GM23338 (cell line): ENCODE results near the gene CCDC32. TPM values are rescaled to one million over a fixed set of nuclear protein-coding genes. Genes with fewer than 3 reads are reported as not detected.
A peak's percentile ranks its signal among the peaks of the same experiment; 100 is the strongest.

ENCODE experiments used
- ATAC-seq: fragments of 200-7000 bp; cut with Tn5 transposase; 3 replicates; pipeline ENCODE4 v1.9.1; 2020
- DNase-seq: peaks from one replicate; pipeline ENCODE4 v3.0.0-alpha.2; 2015; ENCODE audit warnings: low spot score
- H2AFZ ChIP-seq: fragments of 200-600 bp; sonication (generic); 2 replicates; pipeline ENCODE4 v1.8.0; 2016; ENCODE audit warnings: antibody characterized with exemption, mild to moderate bottlenecking, moderate library complexity
- H3F3A ChIP-seq: fragments of 200-600 bp; sonication (generic); replicated peaks from 2 replicates; pipeline ENCODE4 v1.8.0; 2017; ENCODE audit warnings: antibody characterized with exemption, mixed run types, low read depth
- H3K27ac ChIP-seq: fragments of 200-600 bp; sonication (generic); 2 replicates; pipeline ENCODE4 v1.6.1; 2016; ENCODE audit warnings: low read depth
- H3K27me3 ChIP-seq: fragments of 200-600 bp; sonication (generic); 2 replicates; pipeline ENCODE4 v1.8.0; 2016; ENCODE audit warnings: mild to moderate bottlenecking, mixed run types, moderate library complexity; ENCODE audit not compliant: insufficient read depth
- H3K36me3 ChIP-seq: fragments of 200-600 bp; sonication (generic); 2 replicates; pipeline ENCODE4 v1.8.0; 2016; ENCODE audit warnings: mild to moderate bottlenecking; ENCODE audit not compliant: insufficient read depth
- H3K4me1 ChIP-seq: fragments of 200-600 bp; sonication (generic); 2 replicates; pipeline ENCODE4 v1.8.0; 2016; ENCODE audit warnings: mild to moderate bottlenecking, moderate library complexity; ENCODE audit not compliant: insufficient read depth
- H3K4me2 ChIP-seq: fragments of 200-600 bp; sonication (generic); 2 replicates; pipeline ENCODE4 v1.7.1; 2017; ENCODE audit warnings: mixed run types
- H3K4me3 ChIP-seq: fragments of 200-600 bp; sonication (generic); 2 replicates; pipeline ENCODE4 v1.6.1; 2016; ENCODE audit warnings: mixed run types
- H3K79me2 ChIP-seq: fragments of 200-600 bp; sonication (generic); replicated peaks from 2 replicates; pipeline ENCODE4 v1.8.0; 2017; ENCODE audit warnings: mild to moderate bottlenecking; ENCODE audit not compliant: insufficient read depth
- H3K9me2 ChIP-seq: fragments of 200-600 bp; sonication (generic); 2 replicates; pipeline ENCODE4 v1.8.0; 2017; ENCODE audit not compliant: insufficient read depth
- H4K20me1 ChIP-seq: fragments of 200-600 bp; sonication (generic); replicated peaks from 2 replicates; pipeline ENCODE4 v1.8.0; 2017; ENCODE audit warnings: mild to moderate bottlenecking; ENCODE audit not compliant: insufficient read depth
- H3K27ac Mint-ChIP-seq: 2 replicates; pipeline ENCODE4 v1.8.0; 2020; ENCODE audit warnings: inconsistent platforms, mild to moderate bottlenecking, moderate library complexity, mixed read lengths
- H3K27me3 Mint-ChIP-seq: 3 replicates; pipeline ENCODE4 v1.8.0; 2022; ENCODE audit warnings: low read depth, mild to moderate bottlenecking, moderate library complexity, mixed read lengths, inconsistent platforms; ENCODE audit not compliant: insufficient read depth, poor library complexity
- H3K36me3 Mint-ChIP-seq: 3 replicates; pipeline ENCODE4 v1.8.0; 2021; ENCODE audit warnings: low read depth, mild to moderate bottlenecking, inconsistent platforms, moderate library complexity, mixed read lengths
- H3K4me1 Mint-ChIP-seq: 3 replicates; pipeline ENCODE4 v1.8.0; 2020; ENCODE audit warnings: mild to moderate bottlenecking, inconsistent platforms, mixed read lengths
- H3K4me3 Mint-ChIP-seq: 3 replicates; pipeline ENCODE4 v1.8.0; 2021; ENCODE audit warnings: moderate library complexity, mild to moderate bottlenecking, inconsistent platforms, mixed read lengths
- H3K9me3 Mint-ChIP-seq: 3 replicates; pipeline ENCODE4 v1.8.0; 2020; ENCODE audit warnings: moderate library complexity, mild to moderate bottlenecking, inconsistent platforms, mixed read lengths
- CTCF ChIP-seq, 2 experiments: fragments of 200-600 bp in 1 of 2; sonication (generic) in 1 of 2; conservative IDR thresholded peaks; 2 replicates each; pipeline versions ENCODE4 v1.5.1 to v1.6.1; 2016 to 2017; ENCODE audit warnings: antibody characterized with exemption in 2 of 2, low read depth in 2 of 2, mild to moderate bottlenecking in 2 of 2, moderate library complexity in 1 of 2
- ETS1 ChIP-seq: IDR thresholded peaks from 2 replicates; pipeline ENCODE4 v1.6.1; 2016; ENCODE audit warnings: antibody characterized with exemption
- JUNB ChIP-seq: IDR thresholded peaks from one replicate; pipeline ENCODE4 v1.6.1; 2016; ENCODE audit warnings: antibody characterized with exemption; ENCODE audit not compliant: unreplicated experiment
- NANOG ChIP-seq: IDR thresholded peaks from 2 replicates; pipeline ENCODE4 v1.6.1; 2016; ENCODE audit warnings: antibody characterized with exemption, borderline replicate concordance
- POLR2AphosphoS5 ChIP-seq: IDR thresholded peaks from 2 replicates; pipeline ENCODE4 v1.6.1; 2016; ENCODE audit warnings: antibody characterized with exemption, low read depth
- REST ChIP-seq: IDR thresholded peaks from one replicate; pipeline ENCODE4 v1.6.1; 2018; ENCODE audit warnings: antibody characterized with exemption; ENCODE audit not compliant: unreplicated experiment
- STAT1 ChIP-seq: IDR thresholded peaks from one replicate; pipeline ENCODE4 v1.6.1; 2016; ENCODE audit warnings: antibody characterized with exemption; ENCODE audit not compliant: unreplicated experiment
- ZNF114 ChIP-seq: fragments of 250-450 bp; sonication (Bioruptor Pico); IDR thresholded peaks from 2 replicates; pipeline ENCODE4 v1.5.0; 2020; ENCODE audit warnings: mild to moderate bottlenecking, moderate library complexity
- ZNF331 ChIP-seq: fragments of 250-450 bp; sonication (Bioruptor Pico); IDR thresholded peaks from 2 replicates; pipeline ENCODE4 v1.5.0; 2020; ENCODE audit warnings: low read depth, mild to moderate bottlenecking, moderate library complexity
- polyA plus RNA-seq: library from polyadenylated mRNA; unstranded; fragments of >200 nt; fragmentation: Nextera tagmentation; extraction: Ambion mirVana; gene quantifications from 2 replicates; pipeline ENCODE4 v1.2.1, GENCODE V29; 2016
- total RNA-seq: library from RNA; depleted of rRNA; stranded (reverse); fragments of >200 nt; shearing (Covaris generic); gene quantifications from 2 replicates; pipeline ENCODE4 v1.2.3, GENCODE V29; 2014

The CCDC32 gene
- total and polyA plus RNA-seq, 2 experiments from 2014 or later, result 13.8 to 15.4 TPM

GRCh38 chr15:40548610-40549009 lies 16.2 kb downstream of the CCDC32 start (continued):
- no peak for TF ChIP-seq CTCF (conservative IDR thresholded peaks at IDR 0.05; ENCODE audit: low read depth in 2 of 2)
- TF ChIP-seq POLR2AphosphoS5, result no peak
- no peak for TF ChIP-seq ZNF331 (CRISPR knock-in tag)

GRCh38 chr15:40545457-40545856 lies 19.4 kb downstream of the CCDC32 start:
- H4K20me1 ChIP-seq, result no peaks in the 10 kb centered on the region; the same call in 1 of the 2 replicates
- Mint-ChIP-seq H3K9me3 (no peaks in the 10 kb centered on the region), H3K4me1 (no peaks in the 10 kb centered on the region), H3K36me3 (no peaks in the 10 kb centered on the region), H3K27me3 (peaks cover 5% of the 10 kb centered on the region), H3K4me3 (no peak overlapping the region), H3K27ac (no peak overlapping the region)
- DNase-seq (peak; percentile 40), ATAC-seq (peak; percentile 82)
- H3K36me3 ChIP-seq, result no peaks in the 10 kb centered on the region
- H3K27me3 ChIP-seq, result no peaks in the 10 kb centered on the region
- H3K4me1 ChIP-seq, result no peaks in the 10 kb centered on the region
- TF ChIP-seq POLR2AphosphoS5 (no peak), ZNF114 (CRISPR knock-in tag) (no peak), CTCF (conservative IDR thresholded peaks at IDR 0.05; ENCODE audit: low read depth in 2 of 2) (peak in 1 of 2 experiments; percentile 55; a peak in 3 of 4 replicates)
- no peaks in the 10 kb centered on the region for H3F3A ChIP-seq
- no peaks in the 10 kb centered on the region for H3K9me2 ChIP-seq
- no peak overlapping the region for H3K4me3 ChIP-seq
- no peak overlapping the region for H2AFZ ChIP-seq
- no peaks in the 10 kb centered on the region for H3K79me2 ChIP-seq
- no peak overlapping the region for H3K4me2 ChIP-seq
- H3K27ac ChIP-seq, result no peak overlapping the region

- no peaks in the 10 kb centered on the region for H3K9me3 Mint-ChIP-seq
- no peak overlapping the region for H2AFZ ChIP-seq
- H3K9me2 ChIP-seq, result no peaks in the 10 kb centered on the region
- H3K27ac Mint-ChIP-seq, result no peak overlapping the region
- no peak overlapping the region for H3K4me3 ChIP-seq
- H3K4me3 Mint-ChIP-seq, result no peak overlapping the region
- no peak for ATAC-seq
- no peaks in the 10 kb centered on the region; the same call in 1 of the 2 replicates for H4K20me1 ChIP-seq
- H3K4me1 ChIP-seq, result no peaks in the 10 kb centered on the region
- no peaks in the 10 kb centered on the region for H3K27me3 ChIP-seq
- TF ChIP-seq NANOG (no peak), CTCF (conservative IDR thresholded peaks at IDR 0.05; ENCODE audit: low read depth in 2 of 2) (no peak), REST (no peak), POLR2AphosphoS5 (no peak), STAT1 (no peak), JUNB (no peak), ZNF331 (CRISPR knock-in tag) (no peak), ETS1 (no peak)
- no peaks in the 10 kb centered on the region for H3K36me3 ChIP-seq
- H3K4me2 ChIP-seq, result no peak overlapping the region
- H3F3A ChIP-seq, result no peaks in the 10 kb centered on the region
- no peak overlapping the region for H3K27ac ChIP-seq
- no peak for DNase-seq
- no peaks in the 10 kb centered on the region for H3K79me2 ChIP-seq
- H3K4me1 Mint-ChIP-seq, result no peaks in the 10 kb centered on the region; the same call in 2 of the 3 replicates
- peaks cover 5% of the 10 kb centered on the region for H3K27me3 Mint-ChIP-seq
- no peaks in the 10 kb centered on the region for H3K36me3 Mint-ChIP-seq
Measured at GRCh38 chr15:40543631-40544294, 21.1 kb downstream of the CCDC32 start.
